ENCODE measurements around the gene CSF1. TPM values are rescaled to one million over a fixed set of nuclear protein-coding genes. Genes with fewer than 3 reads are reported as not detected.

The CSF1 gene
- total RNA-seq, 1 donor from 2014 or later, result 5.8 TPM

GRCh38 chr1:109882288-109883245, 28.1 kb upstream of the CSF1 start:
- DNase-seq (ENCODE audit: low spot score), result no peak

- DNase-seq (ENCODE audit: low spot score), result no peak
Observed at GRCh38 chr1:109883248-109883955, 27.2 kb upstream of the CSF1 start.

- DNase-seq (ENCODE audit: low spot score), result no peak
Observed at GRCh38 chr1:109884242-109884891, 26.3 kb upstream of the CSF1 start.

- DNase-seq (ENCODE audit: low spot score), result no peak
Observed at GRCh38 chr1:109885589-109885988, 25.1 kb upstream of the CSF1 start.

GRCh38 chr1:109886827-109887226, 23.8 kb upstream of the CSF1 start:
- DNase-seq (ENCODE audit: low spot score), result peak; percentile 35

GRCh38 chr1:109887271-109887670, 23.4 kb upstream of the CSF1 start:
- DNase-seq (ENCODE audit: low spot score), result no peak

- no peak for DNase-seq (ENCODE audit: low spot score)
Observed at GRCh38 chr1:109887884-109888283, 22.8 kb upstream of the CSF1 start.

- no peak for DNase-seq (ENCODE audit: low spot score)
Observed at GRCh38 chr1:109889094-109889493, 21.6 kb upstream of the CSF1 start.

GRCh38 chr1:109890115-109890953, 20.3 kb upstream of the CSF1 start:
- DNase-seq (ENCODE audit: low spot score), result no peak

- DNase-seq (ENCODE audit: low spot score), result no peak
Observed at GRCh38 chr1:109891930-109892329, 18.7 kb upstream of the CSF1 start.

GRCh38 chr1:109892561-109893368, 17.9 kb upstream of the CSF1 start:
- DNase-seq (ENCODE audit: low spot score), result no peak

- DNase-seq (ENCODE audit: low spot score), result no peak
Observed at GRCh38 chr1:109893532-109894171, 17.0 kb upstream of the CSF1 start.

- DNase-seq (ENCODE audit: low spot score), result no peak
Observed at GRCh38 chr1:109894823-109895719, 15.6 kb upstream of the CSF1 start.

GRCh38 chr1:109895720-109896504, 14.7 kb upstream of the CSF1 start:
- DNase-seq (ENCODE audit: low spot score), result no peak

GRCh38 chr1:109896681-109897080, 14.0 kb upstream of the CSF1 start:
- no peak for DNase-seq (ENCODE audit: low spot score)

GRCh38 chr1:109897259-109897955, 13.2 kb upstream of the CSF1 start:
- DNase-seq (ENCODE audit: low spot score), result no peak

GRCh38 chr1:109898842-109899241, 11.8 kb upstream of the CSF1 start:
- DNase-seq (ENCODE audit: low spot score), result no peak
